Endodermal cell (in vitro differentiated cells): ENCODE measurements around the gene WHRN. TPM values are rescaled to one million over a fixed set of nuclear protein-coding genes. Genes with fewer than 3 reads are reported as not detected.

Experiments used
- DNase-seq: peaks from one replicate; pipeline ENCODE4 v3.0.0-alpha.2; 2017
- H3K27ac ChIP-seq: 2 replicates; pipeline ENCODE4 v1.5.1; 2013; ENCODE audit warnings: mild to moderate bottlenecking, low read depth, low read length, moderate library complexity
- H3K27me3 ChIP-seq: 2 replicates; pipeline ENCODE4 v1.6.1; 2013; ENCODE audit warnings: mild to moderate bottlenecking, low read length, moderate library complexity; ENCODE audit not compliant: insufficient read depth, control insufficient read depth, poor library complexity, severe bottlenecking
- H3K36me3 ChIP-seq: 2 replicates; pipeline ENCODE4 v1.7.0; 2013; ENCODE audit warnings: mild to moderate bottlenecking, low read length, moderate library complexity; ENCODE audit not compliant: control insufficient read depth, insufficient read depth
- H3K4me1 ChIP-seq: one replicate; pipeline ENCODE4 v1.7.0; 2013; ENCODE audit warnings: low read length; ENCODE audit not compliant: control insufficient read depth, insufficient read depth
- H3K4me3 ChIP-seq: 2 replicates; pipeline ENCODE4 v1.5.1; 2013; ENCODE audit warnings: mild to moderate bottlenecking, low read length, moderate library complexity
- H3K9ac ChIP-seq: 2 replicates; pipeline ENCODE4 v1.6.1; 2013; ENCODE audit warnings: mild to moderate bottlenecking, low read length, moderate library complexity; ENCODE audit not compliant: poor library complexity, severe bottlenecking; ENCODE audit errors: extremely low read depth
- H3K9me3 ChIP-seq: 2 replicates; pipeline ENCODE4 v1.6.1; 2013; ENCODE audit warnings: mild to moderate bottlenecking, low read length, moderate library complexity; ENCODE audit not compliant: control insufficient read depth
- H3K27ac Mint-ChIP-seq: 2 replicates; pipeline ENCODE4 v1.8.0; 2020; ENCODE audit warnings: mixed read lengths
- H3K27me3 Mint-ChIP-seq: 2 replicates; pipeline ENCODE4 v1.8.0; 2021; ENCODE audit warnings: mild to moderate bottlenecking, mixed read lengths; ENCODE audit not compliant: insufficient read depth
- H3K36me3 Mint-ChIP-seq: 2 replicates; pipeline ENCODE4 v1.8.0; 2020; ENCODE audit warnings: low read depth, mixed read lengths
- H3K4me1 Mint-ChIP-seq: 2 replicates; pipeline ENCODE4 v1.8.0; 2020; ENCODE audit warnings: mixed read lengths
- H3K4me3 Mint-ChIP-seq: 2 replicates; pipeline ENCODE4 v1.8.0; 2020; ENCODE audit warnings: mild to moderate bottlenecking, moderate library complexity, mixed read lengths
- H3K9me3 Mint-ChIP-seq: 2 replicates; pipeline ENCODE4 v1.8.0; 2020; ENCODE audit warnings: mild to moderate bottlenecking, mixed read lengths
- WGBS, 2 experiments: methylation state at CpG; one replicate each; pipeline versions ENCODE4 v1.1.5 to v1.1.7; 2013; ENCODE audit warnings: missing lambda C conversion rate in 2 of 2, mixed read lengths in 1 of 2; ENCODE audit not compliant: insufficient coverage in 1 of 2, insufficient read length in 1 of 2; 5-methylcytosine and 5-hydroxymethylcytosine counted together
- total RNA-seq, 2 donors: library from RNA; stranded (reverse); fragmentation: NEBNext Ultra II Directional in 1 of 2; extraction: Animal tissue kit (Norgen Biotek cat#: 25700) in 1 of 2; gene quantifications; 2 replicates in 1 of 2; 3 replicates in 1 of 2; pipeline ENCODE4 v1.2.1, GENCODE V29; 2021
- TF ChIP-seq, protein P1 (sequence below): fragments of 200-600 bp; sonication (generic); conservative IDR thresholded peaks from 2 replicates; pipeline ENCODE4 v1.5.0; 2021; ENCODE audit warnings: antibody characterized with exemption, mild to moderate bottlenecking

The WHRN gene
- total RNA-seq, 2 donors from 2014 or later = 7.0 to 12.8 TPM

- TF ChIP-seq, protein P1, sequence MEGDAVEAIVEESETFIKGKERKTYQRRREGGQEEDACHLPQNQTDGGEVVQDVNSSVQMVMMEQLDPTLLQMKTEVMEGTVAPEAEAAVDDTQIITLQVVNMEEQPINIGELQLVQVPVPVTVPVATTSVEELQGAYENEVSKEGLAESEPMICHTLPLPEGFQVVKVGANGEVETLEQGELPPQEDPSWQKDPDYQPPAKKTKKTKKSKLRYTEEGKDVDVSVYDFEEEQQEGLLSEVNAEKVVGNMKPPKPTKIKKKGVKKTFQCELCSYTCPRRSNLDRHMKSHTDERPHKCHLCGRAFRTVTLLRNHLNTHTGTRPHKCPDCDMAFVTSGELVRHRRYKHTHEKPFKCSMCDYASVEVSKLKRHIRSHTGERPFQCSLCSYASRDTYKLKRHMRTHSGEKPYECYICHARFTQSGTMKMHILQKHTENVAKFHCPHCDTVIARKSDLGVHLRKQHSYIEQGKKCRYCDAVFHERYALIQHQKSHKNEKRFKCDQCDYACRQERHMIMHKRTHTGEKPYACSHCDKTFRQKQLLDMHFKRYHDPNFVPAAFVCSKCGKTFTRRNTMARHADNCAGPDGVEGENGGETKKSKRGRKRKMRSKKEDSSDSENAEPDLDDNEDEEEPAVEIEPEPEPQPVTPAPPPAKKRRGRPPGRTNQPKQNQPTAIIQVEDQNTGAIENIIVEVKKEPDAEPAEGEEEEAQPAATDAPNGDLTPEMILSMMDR = no peak
- Histone ChIP-seq H3K27ac (no peak overlapping the region), H3K4me3 (no peak overlapping the region), H3K27me3 (peaks cover 21% of the 10 kb centered on the region), H3K4me1 (peaks cover 5% of the 10 kb centered on the region), H3K9me3 (no peaks in the 10 kb centered on the region), H3K9ac (no peak overlapping the region), H3K36me3 (no peaks in the 10 kb centered on the region)
- Mint-ChIP-seq H3K9me3 (no peaks in the 10 kb centered on the region), H3K27ac (peak overlapping the region; percentile 16), H3K36me3 (no peaks in the 10 kb centered on the region), H3K4me3 (no peak overlapping the region), H3K27me3 (peaks cover 7% of the 10 kb centered on the region), H3K4me1 (peaks cover 30% of the 10 kb centered on the region)
- 63 to 84% methylated on average over 5 of the region's 5 CpGs for WGBS, 2 experiments
- no peak for DNase-seq
These were observed 110.0 kb downstream of the WHRN start for GRCh38 chr9:114395334-114395617.

- no peaks in the 10 kb centered on the region for H3K9me3 ChIP-seq
- WGBS, 2 experiments = 95 to 96% methylated on average over 4 to 7 of the region's 7 CpGs
- peaks cover 5% of the 10 kb centered on the region for H3K4me1 ChIP-seq
- no peaks in the 10 kb centered on the region for H3K36me3 Mint-ChIP-seq
- peaks cover 11% of the 10 kb centered on the region for H3K27me3 Mint-ChIP-seq
- TF ChIP-seq, protein P1 = no peak
- no peak overlapping the region for H3K4me3 Mint-ChIP-seq
- H3K27ac ChIP-seq = no peak overlapping the region
- peaks cover 25% of the 10 kb centered on the region for H3K27me3 ChIP-seq
- no peaks in the 10 kb centered on the region for H3K9me3 Mint-ChIP-seq
- H3K36me3 ChIP-seq = no peaks in the 10 kb centered on the region
- peaks cover 35% of the 10 kb centered on the region for H3K4me1 Mint-ChIP-seq
- no peak for DNase-seq
- no peak overlapping the region for H3K9ac ChIP-seq
- H3K27ac Mint-ChIP-seq = peak overlapping the region; percentile 16
- H3K4me3 ChIP-seq = no peak overlapping the region
These were observed 110.5 kb downstream of the WHRN start for GRCh38 chr9:114394523-114395333.

GRCh38 chr9:114392749-114393112 is 112.5 kb downstream of the WHRN start:
- Mint-ChIP-seq H3K27me3 (peaks cover 11% of the 10 kb centered on the region), H3K4me3 (peak overlapping the region; percentile 8), H3K27ac (no peak overlapping the region), H3K36me3 (no peaks in the 10 kb centered on the region), H3K4me1 (peaks cover 47% of the 10 kb centered on the region), H3K9me3 (no peaks in the 10 kb centered on the region)
- no peak overlapping the region for H3K27ac ChIP-seq
- H3K9ac ChIP-seq = no peak overlapping the region
- 91 to 92% methylated on average over 2 to 3 of the region's 3 CpGs for WGBS, 2 experiments
- TF ChIP-seq, protein P1 = no peak
- H3K4me3 ChIP-seq = peak overlapping the region; percentile 41
- H3K36me3 ChIP-seq = no peaks in the 10 kb centered on the region
- DNase-seq = no peak
- no peaks in the 10 kb centered on the region for H3K9me3 ChIP-seq
- H3K27me3 ChIP-seq = peaks cover 39% of the 10 kb centered on the region
- peaks cover 5% of the 10 kb centered on the region for H3K4me1 ChIP-seq
